GM18867 (cell line): ENCODE measurements around the gene LGALS3BP.

Source experiments
- ATAC-seq: cut with Tn5 transposase; IDR thresholded peaks from one replicate; pipeline ENCODE4 v1.9.1; 2021; ENCODE audit warnings: mild to moderate bottlenecking, moderate library complexity; ENCODE audit not compliant: unreplicated experiment

The LGALS3BP gene

GRCh38 chr17:78944026-78944425, 35.7 kb downstream of the LGALS3BP start:
- no peak for ATAC-seq

GRCh38 chr17:78940708-78941107, 39.0 kb downstream of the LGALS3BP start:
- ATAC-seq = no peak

- no peak for ATAC-seq
Measured at GRCh38 chr17:78940258-78940657, 39.5 kb downstream of the LGALS3BP start.

- ATAC-seq = no peak
Measured at GRCh38 chr17:78939615-78940014, 40.1 kb downstream of the LGALS3BP start.

GRCh38 chr17:78937561-78937960, 42.2 kb downstream of the LGALS3BP start:
- ATAC-seq = no peak

DNA sequence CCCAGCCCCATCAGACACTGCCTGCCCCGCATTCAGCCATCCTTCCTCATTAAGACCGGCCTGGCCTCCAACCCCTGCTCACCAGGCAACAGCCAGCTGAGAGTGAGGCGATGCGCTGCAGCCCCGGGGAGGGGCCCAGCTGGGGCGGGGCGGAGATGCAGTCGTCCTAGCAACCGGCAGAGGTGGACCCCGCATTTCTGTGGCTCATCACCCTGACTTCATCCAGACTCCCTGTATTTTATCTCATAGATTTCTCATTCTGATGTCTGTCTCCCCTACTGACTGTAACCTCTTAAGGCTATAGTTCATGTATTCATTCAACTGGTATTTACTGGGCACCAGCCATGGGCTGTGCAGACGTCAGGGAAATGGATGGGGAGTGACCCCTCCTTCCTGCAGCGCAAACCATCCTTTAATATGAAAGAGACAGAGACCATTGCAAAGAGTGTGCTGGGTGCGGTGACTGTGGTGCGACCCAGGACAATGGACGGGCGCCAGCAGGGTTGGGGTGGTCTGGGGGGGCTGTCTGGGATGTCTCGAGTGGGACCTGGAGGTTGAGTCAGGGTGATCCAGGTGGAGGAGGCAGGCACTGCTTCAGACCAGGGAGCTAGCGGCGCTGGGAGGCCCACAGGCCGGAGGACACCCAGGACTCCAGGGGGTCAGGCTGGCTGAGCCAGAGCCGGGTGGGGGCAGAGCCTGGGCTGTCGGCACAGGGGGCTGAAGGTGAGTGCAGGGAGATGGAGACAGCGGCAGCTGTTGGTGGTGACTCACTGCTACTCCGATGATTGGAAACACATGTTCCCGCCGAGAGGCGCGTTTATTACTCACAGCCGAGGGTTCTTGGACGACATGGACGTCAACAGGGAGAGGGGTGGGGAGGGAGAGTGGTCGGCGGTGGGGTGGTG, 44.1 kb downstream of the LGALS3BP start:
- no peak for ATAC-seq

- ATAC-seq = no peak
Measured at GRCh38 chr17:78934681-78935418, 44.9 kb downstream of the LGALS3BP start.

DNA sequence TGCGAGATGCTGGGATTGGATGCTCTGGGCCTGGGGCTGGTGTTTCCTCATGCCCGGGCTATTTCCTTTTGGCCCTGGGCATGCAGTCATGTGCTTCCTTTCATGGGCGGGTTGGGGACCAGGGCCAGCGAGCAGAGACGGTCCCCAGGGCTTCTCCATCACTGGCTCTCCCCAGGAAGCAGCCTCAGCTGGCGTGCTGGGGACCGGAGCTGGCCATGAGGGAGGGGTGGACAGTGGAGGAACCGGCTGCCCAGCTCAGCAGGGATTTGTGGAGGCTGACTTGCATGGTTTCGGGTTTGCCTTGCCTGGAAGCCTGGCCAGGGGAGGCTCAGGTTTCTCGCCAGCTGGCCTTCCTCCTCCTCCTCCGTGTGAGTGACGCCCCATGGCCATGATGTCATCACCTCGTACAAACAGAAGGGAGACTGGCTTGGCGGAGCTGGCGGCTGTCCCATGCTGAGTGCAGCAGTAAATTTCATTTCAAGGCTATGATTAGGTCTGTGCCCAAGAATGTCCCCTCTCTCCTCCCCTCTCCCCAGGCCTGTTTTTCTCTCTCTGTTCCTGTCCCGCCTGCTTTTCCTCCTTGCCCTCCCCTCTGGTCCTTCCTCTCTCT, 45.7 kb downstream of the LGALS3BP start:
- ATAC-seq = no peak

DNA sequence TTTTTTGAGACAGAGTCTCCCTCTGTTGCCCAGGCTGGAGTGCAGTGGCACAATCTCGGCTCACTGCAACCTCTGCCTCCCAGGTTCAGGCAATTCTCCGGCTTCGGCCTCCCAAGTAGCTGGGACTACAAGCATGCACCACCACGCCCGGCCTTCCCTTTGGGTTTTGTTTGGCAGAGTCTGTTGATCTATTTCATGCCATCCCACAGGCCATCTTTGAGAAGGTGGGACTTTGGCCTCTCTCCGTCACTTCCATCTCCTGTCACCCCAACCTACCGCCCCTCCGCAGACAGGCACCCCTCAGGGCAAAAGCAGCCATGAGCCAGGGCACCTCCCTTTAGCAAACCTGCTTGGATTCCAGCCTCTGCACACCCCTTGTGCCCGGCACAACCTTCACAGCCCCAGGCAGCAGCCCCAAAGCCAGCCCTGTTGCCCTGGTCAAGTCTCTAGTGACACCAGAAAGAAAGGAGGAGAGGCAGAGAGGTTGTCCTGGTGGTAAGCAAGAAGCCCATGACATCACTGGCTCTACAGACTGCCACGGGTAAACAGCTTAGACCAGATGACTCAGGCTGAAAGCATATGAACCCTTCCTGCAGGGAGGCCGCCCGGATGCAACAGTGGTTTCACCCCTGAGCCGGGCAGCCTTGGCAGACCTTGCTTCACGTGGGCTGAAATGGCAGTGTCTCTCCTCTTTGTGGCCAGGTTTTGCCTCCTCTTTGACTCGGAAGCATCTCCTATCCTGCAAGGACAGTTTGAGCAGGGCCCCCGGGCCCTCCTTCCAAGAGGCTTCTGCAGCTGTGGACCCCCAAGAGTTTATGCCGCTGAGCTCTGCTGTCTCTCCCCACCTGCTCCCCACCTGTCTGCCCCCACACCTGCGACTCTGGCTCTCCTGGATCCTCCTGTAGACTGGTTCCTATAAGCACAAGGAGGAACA, 46.4 kb downstream of the LGALS3BP start:
- peak; percentile 80 for ATAC-seq

DNA sequence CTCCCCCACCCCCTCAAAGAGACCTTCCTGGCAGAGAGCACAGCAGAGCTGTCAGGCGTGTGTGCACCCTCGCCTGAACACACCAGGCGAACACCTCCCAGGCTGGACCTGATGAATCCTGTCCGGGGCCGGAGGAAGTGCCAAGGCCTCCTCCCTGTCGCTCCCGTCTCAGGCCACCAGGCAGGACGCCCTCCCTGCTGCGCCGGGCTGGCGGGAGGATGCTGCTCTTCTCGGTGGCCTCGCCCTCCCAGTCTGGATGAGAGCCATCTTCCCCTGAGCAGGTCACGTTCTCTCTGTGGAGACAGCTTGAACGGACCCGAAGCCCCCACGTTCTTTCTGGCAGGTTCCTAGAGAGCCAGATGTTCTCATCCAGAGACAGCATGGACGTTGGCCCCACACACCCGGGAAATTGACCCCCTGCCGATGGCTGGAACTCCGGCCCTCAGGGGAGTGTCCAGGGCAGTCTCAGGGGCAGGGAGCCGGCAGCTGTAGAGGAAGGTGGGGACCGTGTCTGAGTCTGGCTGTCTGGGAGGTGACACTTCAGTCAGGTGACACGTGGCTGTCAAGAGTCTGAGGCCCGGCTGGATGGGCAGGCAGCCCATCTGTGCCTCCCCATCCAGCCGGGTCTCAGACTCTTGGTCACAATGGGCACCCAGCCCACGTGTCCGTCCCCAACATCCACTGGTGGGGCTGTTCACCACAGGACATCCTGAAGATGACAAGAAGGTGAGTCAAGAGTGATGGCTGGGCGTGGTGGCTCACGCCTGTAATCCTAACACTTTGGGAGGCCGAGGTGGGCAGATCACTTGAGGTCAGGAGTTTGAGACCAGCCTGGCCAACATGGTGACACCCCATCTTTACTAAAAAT, 49.6 kb downstream of the LGALS3BP start:
- no peak for ATAC-seq

DNA sequence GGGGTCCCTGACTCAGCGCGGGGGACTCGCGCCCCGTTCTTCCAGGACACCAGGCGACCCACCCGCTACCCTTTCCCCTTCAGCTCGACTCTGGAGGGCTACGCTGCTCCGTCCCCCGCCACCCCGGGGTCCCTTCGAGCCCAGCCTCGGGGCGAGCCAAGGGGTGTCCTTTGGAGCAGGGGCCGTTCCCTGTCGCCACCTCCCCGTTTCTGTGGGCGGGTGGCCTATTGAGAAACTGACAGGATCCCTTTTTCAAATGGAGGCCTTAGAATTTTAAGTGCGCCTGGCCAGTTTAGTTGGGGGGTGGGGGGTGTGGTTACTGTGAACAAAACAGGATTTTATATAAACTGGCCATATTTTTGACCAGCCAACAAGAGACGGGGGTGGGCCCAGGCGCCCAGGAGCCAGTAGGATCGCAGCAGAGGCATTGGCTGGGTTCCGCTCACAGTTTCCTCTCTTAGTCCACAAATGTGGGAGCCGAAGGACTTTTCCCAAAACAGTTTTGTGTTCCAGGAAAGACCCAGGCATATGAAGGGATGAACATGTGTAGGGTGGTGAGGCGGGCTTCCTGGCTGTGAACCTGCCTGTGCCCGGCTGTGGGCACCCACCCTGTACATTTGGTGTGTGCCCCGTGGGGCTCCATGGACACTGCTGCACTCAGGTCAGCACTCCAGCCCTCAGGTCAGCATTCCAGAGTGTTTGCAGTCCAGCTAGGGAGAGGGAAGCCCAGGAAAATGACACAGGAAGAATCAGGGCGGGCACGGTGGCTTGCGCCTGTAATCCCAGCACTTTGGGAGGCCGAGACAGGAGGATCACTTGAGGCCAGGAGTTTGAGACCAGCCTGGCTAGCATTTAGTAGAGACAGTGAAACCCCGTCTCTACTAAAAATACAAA, 53.8 kb downstream of the LGALS3BP start:
- no peak for ATAC-seq

DNA sequence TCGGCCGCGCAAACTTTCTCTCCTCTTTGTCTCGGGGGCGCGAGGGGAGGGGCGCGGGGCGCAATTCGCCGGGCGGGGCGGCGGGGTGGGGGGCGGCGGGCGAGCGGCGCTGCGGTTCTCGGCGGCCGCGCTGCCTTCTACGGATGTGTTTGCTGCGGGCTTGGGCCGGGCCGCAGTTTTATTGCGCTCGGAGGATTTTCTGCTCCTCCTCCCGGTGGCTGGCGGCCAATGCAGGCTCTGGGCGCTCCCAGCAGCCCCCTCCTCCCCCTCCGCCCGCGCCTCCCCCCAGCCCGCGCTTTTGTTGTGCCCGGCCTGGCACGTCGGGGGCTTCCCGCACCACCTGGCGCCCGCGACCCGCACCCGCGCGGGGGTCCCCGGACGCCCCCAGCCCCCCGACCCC, 54.5 kb downstream of the LGALS3BP start, which contains the start of gene TIMP2:
Gene TIMP2, minus strand, starts transcription at position 154 of the 400 bp plus-strand sequence. CDS start 299 bp downstream, outside the sequence.
- no peak for ATAC-seq

DNA sequence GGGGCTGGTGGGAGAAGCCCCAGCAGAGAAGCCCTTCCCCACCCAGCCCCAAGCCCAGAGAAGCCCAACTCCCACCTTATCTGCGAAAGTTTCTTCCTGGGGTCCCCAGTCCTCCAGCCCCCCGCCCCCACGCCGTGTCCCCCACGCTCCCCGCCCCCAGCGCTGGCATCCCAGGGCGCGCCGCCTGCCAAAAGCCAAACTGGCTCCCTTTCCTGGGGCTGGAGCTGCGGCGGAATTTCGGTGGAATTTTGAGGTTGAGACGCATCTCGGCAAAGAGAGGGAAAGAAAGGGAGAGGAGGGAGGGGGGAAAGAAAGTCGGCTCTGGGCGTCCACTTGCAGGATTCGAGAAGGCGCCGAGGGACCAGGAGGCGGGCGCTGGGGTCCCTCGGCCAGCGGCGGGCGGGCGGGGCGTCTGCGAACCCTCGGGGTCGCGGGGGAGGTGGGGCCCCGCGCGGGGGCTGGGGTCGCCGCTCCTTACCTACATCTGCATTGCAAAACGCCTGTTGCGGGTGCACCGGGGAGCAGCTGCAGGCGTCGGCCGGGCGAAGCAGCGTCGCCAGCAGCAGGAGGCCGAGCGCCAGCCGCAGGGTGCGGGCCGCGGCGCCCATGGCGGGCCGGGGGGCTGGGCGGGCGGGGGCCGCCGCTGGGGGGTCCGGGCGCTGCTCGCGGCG, 55.1 kb downstream of the LGALS3BP start:
- no peak for ATAC-seq

GRCh38 chr17:78923660-78924453, 55.9 kb downstream of the LGALS3BP start:
- peak; percentile 57 for ATAC-seq

DNA sequence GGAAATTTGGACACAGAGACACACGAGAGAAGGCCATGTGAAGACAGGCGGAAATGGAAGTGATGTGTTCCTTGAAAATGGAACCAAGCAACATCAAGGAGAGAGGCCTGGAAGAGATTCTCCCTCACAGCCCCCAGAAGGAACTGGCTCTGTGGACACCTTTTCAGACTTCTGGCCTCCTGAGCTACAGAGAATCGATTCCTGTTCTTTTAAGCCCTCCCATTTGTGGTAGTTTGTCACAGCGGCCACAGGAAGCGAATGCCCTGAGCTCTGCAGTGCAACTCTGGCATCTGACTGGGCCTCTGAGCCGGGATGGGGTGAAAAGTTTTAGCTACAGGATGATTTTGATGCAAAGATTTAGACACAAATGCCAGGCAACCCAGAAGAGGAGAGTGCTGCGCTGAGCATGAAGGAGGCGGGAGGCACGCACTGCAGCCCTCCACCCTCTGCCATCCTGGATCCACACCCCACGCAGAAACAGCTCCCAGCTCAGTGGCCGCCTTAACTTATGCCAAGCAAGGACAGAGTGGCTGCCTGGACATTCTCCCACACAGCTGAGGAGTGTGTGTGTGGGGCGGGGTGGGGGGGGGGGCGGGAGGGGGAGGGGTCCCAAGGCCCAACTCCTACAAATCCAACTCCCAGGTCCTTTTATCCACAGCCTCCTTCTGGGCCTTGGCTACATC, 56.8 kb downstream of the LGALS3BP start:
- no peak for ATAC-seq

- no peak for ATAC-seq
Measured at GRCh38 chr17:78921437-78921971, 58.2 kb downstream of the LGALS3BP start.
